Measurements from ENCODE around the gene HDAC9. TPM values are rescaled to one million over a fixed set of nuclear protein-coding genes. Genes with fewer than 3 reads are reported as not detected.

HDAC9 gene
- total and polyA plus RNA-seq, 2 of the 13 experiments (the other 11 are each of a cell fraction or from before 2014, with no cell fraction given): 0.05 to 0.07 TPM

DNA sequence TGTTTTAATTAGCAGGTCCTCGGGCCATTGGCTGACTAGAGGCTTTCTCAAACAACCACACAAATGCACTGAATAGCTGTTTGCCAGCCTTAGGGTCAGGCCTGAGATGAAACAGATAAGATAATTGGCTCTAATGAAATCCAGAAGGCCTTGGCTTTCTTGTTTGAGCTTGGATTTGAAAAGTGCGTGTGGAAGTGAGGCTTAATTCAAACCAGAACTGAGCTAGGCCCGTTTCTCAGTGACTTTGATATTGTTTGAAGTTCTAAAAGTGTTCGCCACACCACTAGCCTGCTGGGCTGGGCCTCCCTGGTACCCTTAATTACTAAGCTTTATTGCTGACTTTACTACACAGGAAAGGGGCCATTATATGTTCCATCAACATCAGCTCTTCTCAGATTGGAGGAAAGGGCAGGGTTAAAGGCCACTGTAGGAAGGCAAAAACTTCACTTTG lies 351.2 kb downstream of the HDAC9 start (continued):
- TF ChIP-seq, protein P1, sequence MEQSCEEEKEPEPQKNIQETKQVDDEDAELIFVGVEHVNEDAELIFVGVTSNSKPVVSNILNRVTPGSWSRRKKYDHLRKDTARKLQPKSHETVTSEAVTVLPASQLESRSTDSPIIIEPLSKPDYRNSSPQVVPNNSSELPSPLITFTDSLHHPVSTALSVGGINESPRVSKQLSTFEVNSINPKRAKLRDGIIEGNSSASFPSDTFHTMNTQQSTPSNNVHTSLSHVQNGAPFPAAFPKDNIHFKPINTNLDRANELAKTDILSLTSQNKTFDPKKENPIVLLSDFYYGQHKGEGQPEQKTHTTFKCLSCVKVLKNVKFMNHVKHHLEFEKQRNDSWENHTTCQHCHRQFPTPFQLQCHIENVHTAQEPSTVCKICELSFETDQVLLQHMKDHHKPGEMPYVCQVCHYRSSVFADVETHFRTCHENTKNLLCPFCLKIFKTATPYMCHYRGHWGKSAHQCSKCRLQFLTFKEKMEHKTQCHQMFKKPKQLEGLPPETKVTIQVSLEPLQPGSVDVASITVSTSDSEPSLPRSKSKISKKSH (CRISPR knock-in tag; IDR thresholded peaks at IDR 0.05; ENCODE audit: borderline replicate concordance): no peak

GRCh38 chr7:18849130-18849529 lies 353.6 kb downstream of the HDAC9 start:
- H3K36me3 ChIP-seq (replicated peaks in 1 of 2; ENCODE audit: control insufficient read depth in 1 of 2, insufficient read depth in 2 of 2, low read length in 2 of 2): no peaks in the 10 kb centered on the region
- H3K4me3 ChIP-seq (replicated peaks in 1 of 3; ENCODE audit: insufficient read depth in 1 of 3, low read depth in 2 of 3, low read length in 3 of 3): no peak overlapping the region
- POLR2A ChIA-PET: no interaction called here
- no peak for FAIRE-seq
- in situ Hi-C loops (cut with HindIII; ENCODE audit: extremely low pct_ligation_motif_present, low pct_unique_long_range_greater_than_20kb): no loop called here
- peaks cover 48% of the 10 kb centered on the region for H3K9me3 ChIP-seq (ENCODE audit: low read length)
- H3K9ac ChIP-seq (ENCODE audit: insufficient read depth, low read depth, low read length): no peak overlapping the region
- no peaks in the 10 kb centered on the region for H3K79me2 ChIP-seq (ENCODE audit: insufficient read depth, low read length)
- H3K4me1 ChIP-seq (ENCODE audit: insufficient read depth, low read length): no peaks in the 10 kb centered on the region
- no peak overlapping the region for H3K4me2 ChIP-seq (ENCODE audit: low read depth, low read length)
- intact Hi-C loops (cut with micrococcal nuclease; ENCODE audit: unreplicated experiment): no loop called here
- no peak for DNase-seq (ENCODE audit: low spot score)
- no TSS peak for BruUV-seq (replicated peaks)
- H3K27ac ChIP-seq (ENCODE audit: extremely low read length, insufficient read depth, low read length): no peak overlapping the region
- 3% methylated on average over 1 of the region's 1 CpG for WGBS (ENCODE audit: low lambda C conversion rate)
- H4K20me1 ChIP-seq (ENCODE audit: insufficient read depth, low read length): no peaks in the 10 kb centered on the region
- no peak overlapping the region for H2AFZ ChIP-seq (ENCODE audit: low read length)
- CTCF ChIA-PET (ENCODE audit: low intra/inter-chr PET ratio, low total read pairs): no interaction called here
- ATAC-seq: no peak
- H3K27me3 ChIP-seq (ENCODE audit: control insufficient read depth in 1 of 2, insufficient read depth in 2 of 2, low read length in 2 of 2): no peaks in the 10 kb centered on the region
- TF ChIP-seq DR1 (CRISPR knock-in tag; IDR thresholded peaks at IDR 0.05) (no peak), ZNF326 (CRISPR knock-in tag; IDR thresholded peaks at IDR 0.05; ENCODE audit: borderline replicate concordance) (no peak), NR0B2 (CRISPR knock-in tag; IDR thresholded peaks at IDR 0.05) (no peak), RELA (CRISPR knock-in tag; IDR thresholded peaks at IDR 0.05) (no peak), GABPA (IDR thresholded peaks at IDR 0.05; ENCODE audit: low read depth, low read length) (no peak), GABPA (CRISPR knock-in tag; IDR thresholded peaks at IDR 0.05; ENCODE audit: low read depth) (no peak), PCBP2 (optimal IDR thresholded peaks at IDR 0.05; ENCODE audit: low read depth, low read length, poor library complexity, severe bottlenecking) (no peak), ZNF337 (CRISPR knock-in tag; IDR thresholded peaks at IDR 0.05; ENCODE audit: borderline replicate concordance, low read depth) (no peak), MXD4 (CRISPR knock-in tag; IDR thresholded peaks at IDR 0.05) (no peak), FOXA1 (IDR thresholded peaks at IDR 0.05) (no peak), FOXA1 (CRISPR knock-in tag; IDR thresholded peaks at IDR 0.05) (no peak), WIZ (CRISPR knock-in tag; IDR thresholded peaks at IDR 0.05) (no peak), ZNF792 (CRISPR knock-in tag; IDR thresholded peaks at IDR 0.05) (no peak), ZNF660 (CRISPR knock-in tag; IDR thresholded peaks at IDR 0.05; ENCODE audit: borderline replicate concordance, low read depth) (no peak)
- TF ChIP-seq, protein P2, sequence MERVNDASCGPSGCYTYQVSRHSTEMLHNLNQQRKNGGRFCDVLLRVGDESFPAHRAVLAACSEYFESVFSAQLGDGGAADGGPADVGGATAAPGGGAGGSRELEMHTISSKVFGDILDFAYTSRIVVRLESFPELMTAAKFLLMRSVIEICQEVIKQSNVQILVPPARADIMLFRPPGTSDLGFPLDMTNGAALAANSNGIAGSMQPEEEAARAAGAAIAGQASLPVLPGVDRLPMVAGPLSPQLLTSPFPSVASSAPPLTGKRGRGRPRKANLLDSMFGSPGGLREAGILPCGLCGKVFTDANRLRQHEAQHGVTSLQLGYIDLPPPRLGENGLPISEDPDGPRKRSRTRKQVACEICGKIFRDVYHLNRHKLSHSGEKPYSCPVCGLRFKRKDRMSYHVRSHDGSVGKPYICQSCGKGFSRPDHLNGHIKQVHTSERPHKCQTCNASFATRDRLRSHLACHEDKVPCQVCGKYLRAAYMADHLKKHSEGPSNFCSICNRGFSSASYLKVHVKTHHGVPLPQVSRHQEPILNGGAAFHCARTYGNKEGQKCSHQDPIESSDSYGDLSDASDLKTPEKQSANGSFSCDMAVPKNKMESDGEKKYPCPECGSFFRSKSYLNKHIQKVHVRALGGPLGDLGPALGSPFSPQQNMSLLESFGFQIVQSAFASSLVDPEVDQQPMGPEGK (CRISPR knock-in tag; IDR thresholded peaks at IDR 0.05): no peak
- TF ChIP-seq, protein P3, sequence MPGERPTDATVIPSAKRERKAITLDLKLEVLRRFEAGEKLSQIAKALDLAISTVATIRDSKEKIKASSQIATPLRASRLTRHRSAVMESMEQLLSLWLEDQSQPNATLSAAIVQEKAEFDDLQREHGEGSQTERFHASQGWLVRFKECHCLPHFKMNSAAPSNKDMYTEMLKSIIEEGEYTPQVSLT (CRISPR knock-in tag; IDR thresholded peaks at IDR 0.05; ENCODE audit: borderline replicate concordance, low read depth): no peak
- TF ChIP-seq, protein P4, sequence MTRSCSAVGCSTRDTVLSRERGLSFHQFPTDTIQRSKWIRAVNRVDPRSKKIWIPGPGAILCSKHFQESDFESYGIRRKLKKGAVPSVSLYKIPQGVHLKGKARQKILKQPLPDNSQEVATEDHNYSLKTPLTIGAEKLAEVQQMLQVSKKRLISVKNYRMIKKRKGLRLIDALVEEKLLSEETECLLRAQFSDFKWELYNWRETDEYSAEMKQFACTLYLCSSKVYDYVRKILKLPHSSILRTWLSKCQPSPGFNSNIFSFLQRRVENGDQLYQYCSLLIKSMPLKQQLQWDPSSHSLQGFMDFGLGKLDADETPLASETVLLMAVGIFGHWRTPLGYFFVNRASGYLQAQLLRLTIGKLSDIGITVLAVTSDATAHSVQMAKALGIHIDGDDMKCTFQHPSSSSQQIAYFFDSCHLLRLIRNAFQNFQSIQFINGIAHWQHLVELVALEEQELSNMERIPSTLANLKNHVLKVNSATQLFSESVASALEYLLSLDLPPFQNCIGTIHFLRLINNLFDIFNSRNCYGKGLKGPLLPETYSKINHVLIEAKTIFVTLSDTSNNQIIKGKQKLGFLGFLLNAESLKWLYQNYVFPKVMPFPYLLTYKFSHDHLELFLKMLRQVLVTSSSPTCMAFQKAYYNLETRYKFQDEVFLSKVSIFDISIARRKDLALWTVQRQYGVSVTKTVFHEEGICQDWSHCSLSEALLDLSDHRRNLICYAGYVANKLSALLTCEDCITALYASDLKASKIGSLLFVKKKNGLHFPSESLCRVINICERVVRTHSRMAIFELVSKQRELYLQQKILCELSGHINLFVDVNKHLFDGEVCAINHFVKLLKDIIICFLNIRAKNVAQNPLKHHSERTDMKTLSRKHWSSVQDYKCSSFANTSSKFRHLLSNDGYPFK (CRISPR knock-in tag; IDR thresholded peaks at IDR 0.05; ENCODE audit: borderline replicate concordance): no peak
